Stimulated activated CD4-positive, alpha-beta T cell treated with anti-CD3 and anti-CD28 coated beads, Interleukin-1b, Interleukin-23, amount 100 ng/mL, for 24 hours (primary cell): ENCODE results near the gene NACC2.

Experiments used
- DNase-seq, 4 experiments: peaks; one replicate each; pipeline ENCODE4 v3.0.0-alpha.2; 2020; ENCODE audit warnings: low read depth in 4 of 4, low spot score in 1 of 4

NACC2 gene, protein sequence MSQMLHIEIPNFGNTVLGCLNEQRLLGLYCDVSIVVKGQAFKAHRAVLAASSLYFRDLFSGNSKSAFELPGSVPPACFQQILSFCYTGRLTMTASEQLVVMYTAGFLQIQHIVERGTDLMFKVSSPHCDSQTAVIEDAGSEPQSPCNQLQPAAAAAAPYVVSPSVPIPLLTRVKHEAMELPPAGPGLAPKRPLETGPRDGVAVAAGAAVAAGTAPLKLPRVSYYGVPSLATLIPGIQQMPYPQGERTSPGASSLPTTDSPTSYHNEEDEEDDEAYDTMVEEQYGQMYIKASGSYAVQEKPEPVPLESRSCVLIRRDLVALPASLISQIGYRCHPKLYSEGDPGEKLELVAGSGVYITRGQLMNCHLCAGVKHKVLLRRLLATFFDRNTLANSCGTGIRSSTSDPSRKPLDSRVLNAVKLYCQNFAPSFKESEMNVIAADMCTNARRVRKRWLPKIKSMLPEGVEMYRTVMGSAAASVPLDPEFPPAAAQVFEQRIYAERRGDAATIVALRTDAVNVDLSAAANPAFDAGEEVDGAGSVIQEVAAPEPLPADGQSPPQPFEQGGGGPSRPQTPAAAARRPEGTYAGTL

DNA sequence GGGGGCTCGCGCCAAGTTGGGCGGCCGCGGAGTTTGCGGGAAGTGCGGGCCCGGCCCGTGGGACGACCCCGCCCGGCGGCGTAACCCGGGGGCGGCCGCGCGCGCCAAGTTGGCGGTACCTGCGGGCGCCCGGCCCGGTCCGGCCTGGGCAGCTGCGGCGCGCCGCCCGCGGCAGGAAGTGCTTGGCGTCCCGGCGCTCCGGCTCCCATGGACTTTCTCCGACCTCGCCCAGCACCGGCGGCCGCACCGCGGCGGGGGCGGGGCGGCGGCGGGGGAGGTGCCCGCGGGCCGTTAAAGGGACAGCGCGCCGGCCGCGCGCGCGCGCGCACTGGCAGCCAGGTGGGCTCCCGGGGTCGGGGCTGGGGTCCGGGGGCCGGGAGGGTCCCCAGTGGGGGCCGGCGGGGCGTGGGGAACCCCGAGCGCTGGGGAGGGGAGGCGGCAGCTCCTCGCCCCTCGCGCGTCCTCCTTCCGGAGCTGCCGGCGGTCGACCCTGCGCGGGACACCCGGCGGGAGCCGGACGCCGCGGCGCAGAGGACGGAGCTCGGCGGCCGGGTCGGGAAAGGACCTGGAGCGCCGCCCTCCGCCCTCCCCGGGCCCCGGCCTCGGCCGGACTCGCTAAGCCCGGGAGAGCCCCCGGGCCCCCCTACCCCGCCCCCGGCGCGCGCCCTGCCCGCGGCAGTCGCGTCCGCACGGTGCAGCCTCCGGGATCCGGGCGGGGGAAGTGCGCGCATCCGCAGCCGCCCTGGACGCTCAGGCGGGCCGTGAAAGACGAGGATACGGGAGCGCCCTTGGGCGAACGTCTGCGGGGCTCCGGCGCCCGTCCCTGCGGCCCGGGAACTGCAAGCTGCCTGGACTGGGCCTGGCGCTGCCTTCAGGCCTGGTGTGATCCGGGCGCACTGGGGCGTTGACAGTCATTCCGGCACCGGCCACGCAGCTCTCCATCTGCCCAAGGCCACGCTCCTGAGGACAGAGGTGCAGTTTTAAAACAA, at the start of gene NACC2:
Gene NACC2, minus strand, starts transcription at position 220 of the 989 bp plus-strand sequence. CDS start 44,768 bp downstream, outside the sequence.
- DNase-seq = no peak

GRCh38 chr9:136144450-136144849, 49.4 kb upstream of the NACC2 start:
- DNase-seq = no peak

GRCh38 chr9:136143215-136144001, 48.3 kb upstream of the NACC2 start:
- DNase-seq = no peak

GRCh38 chr9:136142859-136143214, 47.7 kb upstream of the NACC2 start:
- DNase-seq = no peak

GRCh38 chr9:136142414-136142796, 47.3 kb upstream of the NACC2 start:
- no peak for DNase-seq

- no peak for DNase-seq
These were observed 46.8 kb upstream of the NACC2 start for GRCh38 chr9:136141682-136142413.

DNA sequence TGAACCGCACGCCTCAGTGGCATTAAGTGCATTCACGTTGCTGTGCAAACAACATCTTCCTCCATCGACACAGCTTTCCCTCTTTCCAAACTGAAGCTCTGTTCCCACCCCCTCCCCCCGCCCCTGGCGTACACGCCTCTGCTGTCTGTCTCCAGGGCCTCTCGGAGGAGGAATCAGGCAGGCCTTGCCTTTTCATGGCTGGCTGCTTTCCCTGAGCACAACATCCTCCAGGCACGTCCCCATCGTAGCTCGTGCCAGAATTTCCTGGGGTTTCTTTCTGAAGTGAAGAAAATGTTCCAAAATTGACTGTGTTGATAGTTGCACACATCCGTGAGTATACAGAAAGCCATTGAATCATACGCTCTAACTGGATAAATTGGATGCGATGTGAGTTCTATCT, 45.9 kb upstream of the NACC2 start:
- DNase-seq = no peak

DNA sequence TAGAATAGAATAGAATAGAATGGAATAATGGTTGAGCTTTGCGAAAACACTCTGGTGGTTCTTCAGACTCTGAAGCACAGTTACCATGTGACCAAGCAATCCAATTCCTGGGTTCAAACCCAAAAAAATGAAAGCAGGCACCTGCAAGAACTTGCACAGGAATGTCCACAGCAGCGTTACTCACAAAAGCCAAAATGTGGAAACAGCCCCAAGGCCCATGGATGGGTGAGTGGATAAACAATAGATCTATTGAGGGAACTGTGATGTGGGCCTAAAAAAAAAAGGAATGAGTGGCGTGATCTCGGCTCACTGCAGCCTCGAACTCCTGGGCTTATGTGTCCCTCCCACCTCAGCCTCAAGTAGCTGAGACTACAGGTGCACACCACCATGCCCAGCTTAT, 45.0 kb upstream of the NACC2 start:
- DNase-seq = no peak

GRCh38 chr9:136138566-136138965, 43.5 kb upstream of the NACC2 start:
- DNase-seq = no peak

DNA sequence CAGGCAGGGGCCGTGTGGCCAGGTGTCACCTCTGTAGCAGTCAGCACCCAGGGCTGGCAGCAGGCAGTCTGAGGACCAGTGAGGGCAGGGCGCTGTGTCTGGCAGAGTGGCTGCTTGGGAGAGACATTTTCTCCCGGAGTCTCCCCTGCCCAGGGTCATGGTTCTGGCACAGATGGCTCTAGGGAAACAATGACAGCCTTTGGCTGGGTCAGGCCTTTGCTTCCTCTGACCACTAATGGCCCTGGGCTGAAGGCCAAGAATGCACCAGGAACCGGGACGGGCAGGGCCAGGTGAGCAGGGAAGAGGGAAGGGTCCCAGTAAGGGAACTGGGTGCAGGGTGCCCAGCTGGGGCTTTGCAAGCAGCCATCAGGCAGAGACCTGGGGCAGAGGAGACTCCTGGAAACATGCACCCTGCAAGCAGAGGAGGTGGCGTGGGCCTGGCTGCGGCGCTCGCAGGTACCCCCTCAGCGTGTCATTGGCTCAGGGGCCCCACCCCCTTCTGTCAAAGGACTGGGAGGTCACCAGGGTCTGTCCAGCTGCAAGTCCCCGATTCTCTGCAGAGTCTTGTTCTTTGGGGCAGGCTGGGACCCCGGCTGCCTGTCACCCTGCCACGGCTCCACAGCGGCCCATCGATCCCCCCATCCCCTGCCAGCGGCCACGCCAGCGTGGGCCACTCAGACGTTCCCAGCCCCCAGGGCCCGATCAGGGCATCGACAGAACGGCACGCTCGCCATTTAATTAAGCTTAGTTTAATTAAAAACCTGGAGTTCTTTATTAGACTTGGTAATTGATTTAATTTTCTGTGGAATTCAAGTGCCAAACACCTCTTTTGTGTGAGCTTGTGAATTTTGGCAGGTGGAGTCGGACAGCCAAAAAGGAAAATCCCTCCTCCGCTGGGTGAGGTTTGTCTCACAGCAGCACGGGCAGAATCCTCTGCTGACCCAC, 42.5 kb upstream of the NACC2 start:
- DNase-seq = no peak

DNA sequence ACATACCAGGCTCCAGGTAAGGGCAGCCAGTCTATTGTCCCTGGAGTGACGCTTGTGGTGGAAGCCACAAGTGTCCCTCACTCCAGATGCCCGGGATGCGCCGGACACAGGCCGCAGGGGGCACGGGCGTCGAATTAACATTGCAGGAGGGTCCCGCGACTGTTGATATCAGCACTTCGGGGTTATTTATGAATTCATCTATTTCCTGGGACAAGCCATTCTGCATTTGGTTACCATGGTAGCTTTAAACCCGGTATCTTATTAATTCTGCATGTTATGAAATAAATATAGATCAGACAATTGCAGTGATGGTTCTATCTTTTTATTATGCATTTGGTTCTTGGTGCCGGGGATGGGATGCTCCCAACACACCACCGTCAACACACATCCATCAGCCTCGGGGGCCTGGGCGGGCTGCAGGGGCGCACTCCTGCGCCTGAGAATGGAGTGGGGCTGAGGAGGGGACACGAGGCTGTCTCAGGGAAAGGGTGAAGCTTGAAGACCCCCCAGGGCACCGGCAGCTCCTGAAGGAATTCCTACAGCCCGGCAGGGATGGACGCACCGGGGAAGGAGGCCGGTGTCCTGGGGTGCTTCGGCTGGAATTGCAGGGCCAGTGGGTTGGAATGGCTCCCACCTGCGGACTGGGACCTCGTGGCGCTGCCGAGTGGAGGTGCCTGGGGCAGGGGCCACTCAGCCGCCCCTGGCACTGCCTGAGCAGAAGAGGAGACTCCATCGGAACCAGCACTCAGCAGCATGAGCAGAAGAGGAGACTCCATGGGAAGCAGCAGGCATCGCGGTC, 41.2 kb upstream of the NACC2 start:
- DNase-seq = no peak

DNA sequence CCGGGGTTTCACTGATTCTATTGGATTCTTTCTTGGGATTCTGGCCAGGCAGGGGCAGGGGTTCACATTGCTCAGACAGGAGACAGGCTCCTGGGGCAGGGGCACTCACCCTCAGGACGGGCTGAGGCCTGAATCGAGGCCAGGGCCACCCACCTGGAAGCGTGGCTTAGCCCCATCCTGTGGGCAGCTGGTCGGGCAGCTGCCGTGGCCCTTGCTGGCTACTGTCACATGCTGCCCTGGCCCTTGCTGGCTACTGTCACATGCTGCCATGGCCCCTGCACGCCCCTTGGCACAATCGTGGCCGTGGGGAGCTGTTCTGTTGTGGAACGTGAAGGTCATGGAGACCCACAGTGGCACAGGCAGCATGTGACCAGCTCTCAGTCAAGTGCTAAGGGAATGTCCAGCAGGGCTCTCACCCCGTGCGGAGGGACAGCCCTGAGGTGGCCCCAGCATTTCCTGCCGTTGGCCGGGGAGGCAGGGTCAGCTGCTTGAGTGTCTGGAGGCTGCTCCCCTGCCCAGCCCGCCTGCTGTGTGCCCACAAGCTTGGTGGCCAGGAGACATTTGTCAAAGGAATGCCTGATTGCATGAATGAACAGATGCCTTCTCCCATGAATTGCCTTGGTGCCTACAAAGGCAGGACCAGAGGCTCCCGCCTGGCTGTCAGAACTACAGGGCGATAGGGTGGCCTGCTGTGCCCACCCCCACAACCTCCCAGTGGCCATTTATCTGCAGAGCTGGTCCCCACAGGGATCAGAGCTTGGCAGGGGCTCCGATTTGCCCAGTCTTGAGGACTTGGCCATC, 40.4 kb upstream of the NACC2 start:
- DNase-seq = no peak

GRCh38 chr9:136133959-136134484, 38.9 kb upstream of the NACC2 start:
- DNase-seq = no peak

- no peak for DNase-seq
These were observed 38.3 kb upstream of the NACC2 start for GRCh38 chr9:136133191-136133958.

- DNase-seq = no peak
These were observed 37.5 kb upstream of the NACC2 start for GRCh38 chr9:136132512-136133050.
